Measurements from ENCODE around the gene AICDA. TPM values are rescaled to one million over a fixed set of nuclear protein-coding genes. Genes with fewer than 3 reads are reported as not detected.

The AICDA gene
- polyA plus RNA-seq, 1 of the 3 experiments (the other 2 are of a cell fraction), result not detected

GRCh38 chr12:8603856-8604255 is 8.8 kb downstream of the AICDA start:
- no peaks in the 10 kb centered on the region for H3K36me3 ChIP-seq (replicated peaks in 1 of 2; ENCODE audit: control insufficient read depth in 1 of 2, insufficient read depth in 2 of 2, low read length in 1 of 2)
- WGBS (ENCODE audit: low lambda C conversion rate), result 2% methylated on average over 3 of the region's 3 CpGs
- H3K9me3 ChIP-seq, result no peaks in the 10 kb centered on the region
- TF ChIP-seq GABPA (IDR thresholded peaks at IDR 0.05; ENCODE audit: low read depth) (no peak), CTCF (IDR thresholded peaks at IDR 0.05) (peak; percentile 14; the same call in 1 of the 2 replicates)
- H2AFZ ChIP-seq (ENCODE audit: low read depth), result no peak overlapping the region
- H3F3A ChIP-seq (replicated peaks; ENCODE audit: insufficient read depth), result no peaks in the 10 kb centered on the region
- H3K9me2 ChIP-seq, result no peaks in the 10 kb centered on the region
- H3K79me2 ChIP-seq (ENCODE audit: insufficient read depth), result no peaks in the 10 kb centered on the region
- peaks cover 30% of the 10 kb centered on the region for H3K27me3 ChIP-seq (ENCODE audit: insufficient read depth)
- POLR2A ChIA-PET, result no interaction called here
- no peak overlapping the region for H3K4me2 ChIP-seq
- CTCF ChIA-PET, result no interaction called here
- no peak overlapping the region for H3K9ac ChIP-seq
- no peak overlapping the region for H3K4me3 ChIP-seq (ENCODE audit: low read depth in 2 of 2, low read length in 1 of 2)
- no peaks in the 10 kb centered on the region for H4K20me1 ChIP-seq (ENCODE audit: insufficient read depth)
- no peak overlapping the region for H3K27ac ChIP-seq (ENCODE audit: low read depth in 2 of 2, low read length in 1 of 2)
- H3K4me1 ChIP-seq (ENCODE audit: control insufficient read depth in 1 of 2, insufficient read depth in 2 of 2, low read depth in 1 of 2, low read length in 1 of 2), result no peaks in the 10 kb centered on the region
- no peak for DNase-seq

- no peaks in the 10 kb centered on the region for H3K79me2 ChIP-seq (ENCODE audit: insufficient read depth)
- no peaks in the 10 kb centered on the region for H4K20me1 ChIP-seq (ENCODE audit: insufficient read depth)
- H3K27me3 ChIP-seq (ENCODE audit: insufficient read depth), result peaks cover 30% of the 10 kb centered on the region
- no peak overlapping the region for H2AFZ ChIP-seq (ENCODE audit: low read depth)
- no peaks in the 10 kb centered on the region for H3K9me3 ChIP-seq
- ChIA-PET POLR2A (no interaction called here), CTCF (no interaction called here)
- no peak overlapping the region for H3K4me2 ChIP-seq
- 26% methylated on average over 2 of the region's 2 CpGs for WGBS (ENCODE audit: low lambda C conversion rate)
- H3K4me1 ChIP-seq (ENCODE audit: control insufficient read depth in 1 of 2, insufficient read depth in 2 of 2, low read depth in 1 of 2, low read length in 1 of 2), result no peaks in the 10 kb centered on the region
- no peaks in the 10 kb centered on the region for H3K36me3 ChIP-seq (replicated peaks in 1 of 2; ENCODE audit: control insufficient read depth in 1 of 2, insufficient read depth in 2 of 2, low read length in 1 of 2)
- no peak overlapping the region for H3K9ac ChIP-seq
- no peak overlapping the region for H3K4me3 ChIP-seq (ENCODE audit: low read depth in 2 of 2, low read length in 1 of 2)
- DNase-seq, result no peak
- no peaks in the 10 kb centered on the region for H3F3A ChIP-seq (replicated peaks; ENCODE audit: insufficient read depth)
- no peaks in the 10 kb centered on the region for H3K9me2 ChIP-seq
- TF ChIP-seq MEF2A (IDR thresholded peaks at IDR 0.05; ENCODE audit: borderline replicate concordance, low read depth) (no peak), MXI1 (IDR thresholded peaks at IDR 0.05; ENCODE audit: low read depth, low read length) (no peak), EZH2phosphoT487 (IDR thresholded peaks at IDR 0.05; ENCODE audit: borderline replicate concordance, low read depth) (no peak), FOXJ3 (CRISPR knock-in tag; IDR thresholded peaks at IDR 0.05) (no peak), USF2 (IDR thresholded peaks at IDR 0.05; ENCODE audit: borderline replicate concordance, low read depth, low read length) (no peak), TEAD4 (IDR thresholded peaks at IDR 0.05; ENCODE audit: borderline replicate concordance, insufficient read depth) (no peak), TCF12 (IDR thresholded peaks at IDR 0.05) (no peak), FOSL2 (IDR thresholded peaks at IDR 0.05; ENCODE audit: borderline replicate concordance, low read depth) (no peak), GABPA (IDR thresholded peaks at IDR 0.05; ENCODE audit: low read depth) (no peak), POLR2AphosphoS5 (IDR thresholded peaks at IDR 0.05; ENCODE audit: low read depth, low read length) (no peak)
- no peak overlapping the region for H3K27ac ChIP-seq (ENCODE audit: low read depth in 2 of 2, low read length in 1 of 2)
These were observed 9.4 kb downstream of the AICDA start for GRCh38 chr12:8603286-8603685.
